HL-60 (cell line): ENCODE data around the gene PNCK.

Experiments
- GABPA ChIP-seq: IDR thresholded peaks from 2 replicates; pipeline ENCODE4 v1.6.1; 2012; ENCODE audit warnings: low read depth
- POLR2AphosphoS5 ChIP-seq: IDR thresholded peaks from 2 replicates; pipeline ENCODE4 v1.6.1; 2012; ENCODE audit warnings: low read depth
- TF ChIP-seq, protein P1 (sequence below): IDR thresholded peaks from one replicate; pipeline ENCODE4 v1.5.1; 2011; ENCODE audit warnings: low read length, control low read depth, inconsistent platforms; ENCODE audit not compliant: insufficient read depth

DNA sequence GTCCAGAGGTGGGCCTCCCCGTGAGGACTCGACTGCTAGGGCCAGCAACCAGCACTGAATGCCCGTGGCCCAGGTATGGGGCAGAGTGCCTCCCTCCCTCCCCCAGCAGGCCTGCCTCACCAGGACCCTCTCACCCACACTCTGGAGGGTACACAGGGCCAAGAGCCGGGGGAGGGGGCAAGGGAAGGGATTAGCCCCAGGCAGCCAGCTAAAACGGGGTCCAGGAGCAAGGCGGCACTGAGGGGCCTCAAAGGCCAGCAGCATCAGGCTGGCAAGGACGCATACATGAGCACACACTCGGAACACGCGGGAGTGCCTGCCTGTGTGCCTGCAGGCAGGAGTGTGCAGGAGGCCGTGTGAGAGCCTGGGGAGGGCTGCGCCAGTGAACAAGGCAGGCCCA lies 44.9 kb downstream of the PNCK start:
- TF ChIP-seq, protein P1, sequence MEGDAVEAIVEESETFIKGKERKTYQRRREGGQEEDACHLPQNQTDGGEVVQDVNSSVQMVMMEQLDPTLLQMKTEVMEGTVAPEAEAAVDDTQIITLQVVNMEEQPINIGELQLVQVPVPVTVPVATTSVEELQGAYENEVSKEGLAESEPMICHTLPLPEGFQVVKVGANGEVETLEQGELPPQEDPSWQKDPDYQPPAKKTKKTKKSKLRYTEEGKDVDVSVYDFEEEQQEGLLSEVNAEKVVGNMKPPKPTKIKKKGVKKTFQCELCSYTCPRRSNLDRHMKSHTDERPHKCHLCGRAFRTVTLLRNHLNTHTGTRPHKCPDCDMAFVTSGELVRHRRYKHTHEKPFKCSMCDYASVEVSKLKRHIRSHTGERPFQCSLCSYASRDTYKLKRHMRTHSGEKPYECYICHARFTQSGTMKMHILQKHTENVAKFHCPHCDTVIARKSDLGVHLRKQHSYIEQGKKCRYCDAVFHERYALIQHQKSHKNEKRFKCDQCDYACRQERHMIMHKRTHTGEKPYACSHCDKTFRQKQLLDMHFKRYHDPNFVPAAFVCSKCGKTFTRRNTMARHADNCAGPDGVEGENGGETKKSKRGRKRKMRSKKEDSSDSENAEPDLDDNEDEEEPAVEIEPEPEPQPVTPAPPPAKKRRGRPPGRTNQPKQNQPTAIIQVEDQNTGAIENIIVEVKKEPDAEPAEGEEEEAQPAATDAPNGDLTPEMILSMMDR = no peak
- TF ChIP-seq GABPA (no peak), POLR2AphosphoS5 (no peak)
